Caco-2 (cell line): Measurements from ENCODE around the gene IL17C. TPM values are rescaled to one million over a fixed set of nuclear protein-coding genes. Genes with fewer than 3 reads are reported as not detected.

Source experiments
- BruUV-seq: library from RNA; stranded (reverse); fragments of 400-500 nt; replicated peaks from 2 replicates; lab custom pipeline; 2021; lab: Mats Ljungman, UMichigan
- CTCF ChIA-PET: fragments of 300-600 bp; sonication (Branson Sonifier 250); formaldehyde crosslinking; loops from one replicate; lab custom pipeline; 2022; ENCODE audit warnings: antibody characterized with exemption; lab: Charles Lee
- POLR2A ChIA-PET: fragments of 300-600 bp; sonication (Branson Sonifier 250); formaldehyde crosslinking; loops from one replicate; lab custom pipeline; 2022; ENCODE audit warnings: antibody characterized with exemption; lab: Charles Lee
- DNase-seq, 2 experiments: peaks; one replicate each; pipeline versions ENCODE4 v3.0.0 to v3.0.0-alpha.2; 2020 to 2022
- H3K27me3 ChIP-seq: replicated peaks from 2 replicates; pipeline ENCODE4 v1.6.0; 2011; ENCODE audit warnings: low read length; ENCODE audit not compliant: control insufficient read depth, insufficient read depth
- H3K36me3 ChIP-seq: 2 replicates; pipeline ENCODE4 v1.5.1; 2011; ENCODE audit warnings: low read length; ENCODE audit not compliant: control insufficient read depth, insufficient read depth
- H3K4me1 ChIP-seq: fragments of 250-450 bp; sonication (Bioruptor Pico); 2 replicates; pipeline ENCODE4 v1.5.1; 2020; ENCODE audit warnings: mild to moderate bottlenecking
- H3K4me3 ChIP-seq: 2 replicates; pipeline ENCODE4 v1.5.1; 2011; ENCODE audit warnings: low read depth, mild to moderate bottlenecking, control low read depth, low read length
- H3K9me3 ChIP-seq: fragments of 250-450 bp; sonication (Bioruptor Pico); 2 replicates; pipeline ENCODE4 v1.5.1; 2020; ENCODE audit warnings: mild to moderate bottlenecking, moderate library complexity
- H3K27ac Mint-ChIP-seq: one replicate; pipeline ENCODE4 v1.8.0; 2022; ENCODE audit warnings: mixed read lengths; ENCODE audit not compliant: unreplicated experiment
- H3K27me3 Mint-ChIP-seq: one replicate; pipeline ENCODE4 v1.8.0; 2022; ENCODE audit warnings: mixed read lengths; ENCODE audit not compliant: insufficient read depth, unreplicated experiment
- H3K36me3 Mint-ChIP-seq: one replicate; pipeline ENCODE4 v1.8.0; 2022; ENCODE audit warnings: mild to moderate bottlenecking, mixed read lengths; ENCODE audit not compliant: insufficient read depth, unreplicated experiment
- H3K4me1 Mint-ChIP-seq: one replicate; pipeline ENCODE4 v1.8.0; 2022; ENCODE audit warnings: low read depth, mixed read lengths; ENCODE audit not compliant: unreplicated experiment
- H3K4me3 Mint-ChIP-seq: one replicate; pipeline ENCODE4 v1.8.0; 2022; ENCODE audit warnings: mild to moderate bottlenecking, moderate library complexity, mixed read lengths; ENCODE audit not compliant: unreplicated experiment
- H3K9me3 Mint-ChIP-seq: one replicate; pipeline ENCODE4 v1.8.0; 2022; ENCODE audit warnings: mixed read lengths; ENCODE audit not compliant: unreplicated experiment
- CTCF ChIP-seq, 2 experiments: fragments of 200-600 bp in 1 of 2; IDR thresholded peaks; 1 replicate in 1 of 2; 2 replicates in 1 of 2; pipeline versions ENCODE4 v1.5.1 to v1.8.0; 2011 to 2022; ENCODE audit warnings: antibody characterized with exemption in 1 of 2, control low read depth in 1 of 2, inconsistent platforms in 1 of 2, low read depth in 1 of 2, low read length in 1 of 2, mild to moderate bottlenecking in 1 of 2, moderate library complexity in 1 of 2; ENCODE audit not compliant: insufficient read depth in 1 of 2, severe bottlenecking in 1 of 2, unreplicated experiment in 1 of 2
- intact Hi-C: fragments of 100-400 bp; cut with micrococcal nuclease; formaldehyde crosslinking; loops from one replicate; pipeline ENCODE4 v1.10.0; 2022; ENCODE audit not compliant: unreplicated experiment
- total RNA-seq: library from RNA; stranded (reverse); gene quantifications from 2 replicates; pipeline ENCODE4 v1.2.3, GENCODE V29; 2022

IL17C gene
- total RNA-seq, 1 experiment from 2014 or later, result not detected

- Histone ChIP-seq H3K4me1 (0 out of 2 replicates have a peak, but pooled peaks cover 6% of the 10 kb centered on the region), H3K36me3 (peaks cover 8% of the 10 kb centered on the region), H3K9me3 (no peaks in the 10 kb centered on the region), H3K4me3 (no peak overlapping the region), H3K27me3 (no peaks in the 10 kb centered on the region)
- H3K36me3 Mint-ChIP-seq, result peaks cover 75% of the 10 kb centered on the region
- ChIA-PET POLR2A (no interaction called here), CTCF (no interaction called here)
- TF ChIP-seq CTCF (IDR thresholded peaks at IDR 0.05; ENCODE audit: insufficient read depth in 1 of 2, low read depth in 1 of 2, low read length in 1 of 2, severe bottlenecking in 1 of 2, unreplicated experiment in 1 of 2), result no peak
- BruUV-seq, result no TSS peak
- no peak for DNase-seq
- no peaks in the 10 kb centered on the region for H3K4me1 Mint-ChIP-seq
- H3K27me3 Mint-ChIP-seq, result no peaks in the 10 kb centered on the region
- intact Hi-C loops, result no loop called here
- H3K9me3 Mint-ChIP-seq, result no peaks in the 10 kb centered on the region
- no peak overlapping the region for H3K27ac Mint-ChIP-seq
- H3K4me3 Mint-ChIP-seq, result no peak overlapping the region
These were observed 36.3 kb upstream of the IL17C start for GRCh38 chr16:88602091-88602490.

- no peaks in the 10 kb centered on the region for H3K4me1 Mint-ChIP-seq
- POLR2A ChIA-PET, result no interaction called here
- CTCF ChIA-PET, result no interaction called here
- peaks cover 84% of the 10 kb centered on the region for H3K36me3 Mint-ChIP-seq
- no peaks in the 10 kb centered on the region for H3K27me3 ChIP-seq
- H3K4me1 ChIP-seq, result no peaks in the 10 kb centered on the region
- peaks cover 2% of the 10 kb centered on the region; the same call in 1 of the 2 replicates for H3K36me3 ChIP-seq
- H3K4me3 Mint-ChIP-seq, result no peak overlapping the region
- no peaks in the 10 kb centered on the region for H3K27me3 Mint-ChIP-seq
- H3K27ac Mint-ChIP-seq, result no peak overlapping the region
- H3K9me3 Mint-ChIP-seq, result no peaks in the 10 kb centered on the region
- H3K4me3 ChIP-seq, result no peak overlapping the region
- no peak for TF ChIP-seq CTCF (IDR thresholded peaks at IDR 0.05; ENCODE audit: insufficient read depth in 1 of 2, low read depth in 1 of 2, low read length in 1 of 2, severe bottlenecking in 1 of 2, unreplicated experiment in 1 of 2)
- no peaks in the 10 kb centered on the region for H3K9me3 ChIP-seq
- DNase-seq, result no peak
- intact Hi-C loops, result no loop called here
- no TSS peak for BruUV-seq
These were observed 32.9 kb upstream of the IL17C start for GRCh38 chr16:88605186-88606147.

DNA sequence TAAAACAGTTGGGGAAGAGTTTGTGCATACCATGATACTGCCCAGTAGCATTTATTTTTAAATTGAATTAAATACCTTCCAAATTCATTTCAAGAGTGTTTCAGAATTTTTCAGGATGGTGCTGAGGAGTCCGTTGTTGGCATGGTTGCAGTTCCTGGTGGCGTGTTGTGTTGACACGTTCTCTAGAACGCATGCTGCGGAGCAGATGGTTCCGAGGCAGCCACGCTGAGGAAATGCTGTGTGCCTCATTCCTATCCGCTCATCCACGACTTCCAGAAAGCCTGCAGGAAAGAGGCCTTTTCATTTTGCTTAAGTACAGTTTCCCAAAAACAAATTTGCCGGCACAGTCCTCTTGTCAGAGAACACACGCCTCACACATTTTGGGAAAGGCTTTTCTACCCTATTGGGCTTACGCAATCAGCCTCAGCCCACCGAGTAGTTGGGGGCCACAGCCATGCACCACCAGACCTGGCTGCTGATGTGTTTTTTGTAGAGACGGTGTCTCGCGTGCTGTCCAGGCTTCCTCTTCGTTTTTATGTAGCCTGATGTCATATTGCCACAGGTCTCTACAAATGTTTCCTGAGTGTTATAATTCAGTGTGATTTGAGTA is 32.1 kb upstream of the IL17C start:
- no TSS peak for BruUV-seq
- intact Hi-C loops, result no loop called here
- H3K36me3 ChIP-seq, result peaks cover 2% of the 10 kb centered on the region; the same call in 1 of the 2 replicates

More for the DNA sequence above, 32.1 kb upstream of the IL17C start:
- no peaks in the 10 kb centered on the region for H3K27me3 Mint-ChIP-seq
- DNase-seq, result no peak
- no peak for TF ChIP-seq CTCF (IDR thresholded peaks at IDR 0.05; ENCODE audit: insufficient read depth in 1 of 2, low read depth in 1 of 2, low read length in 1 of 2, severe bottlenecking in 1 of 2, unreplicated experiment in 1 of 2)
- POLR2A ChIA-PET, result no interaction called here
- Histone ChIP-seq H3K4me3 (no peak overlapping the region), H3K4me1 (no peaks in the 10 kb centered on the region), H3K9me3 (no peaks in the 10 kb centered on the region), H3K27me3 (no peaks in the 10 kb centered on the region)
- no peak overlapping the region for H3K27ac Mint-ChIP-seq
- CTCF ChIA-PET, result no interaction called here
- peaks cover 84% of the 10 kb centered on the region for H3K36me3 Mint-ChIP-seq
- no peaks in the 10 kb centered on the region for H3K4me1 Mint-ChIP-seq
- H3K4me3 Mint-ChIP-seq, result no peak overlapping the region
- no peaks in the 10 kb centered on the region for H3K9me3 Mint-ChIP-seq
